ENCODE measurements around the gene ABHD10. TPM values are rescaled to one million over a fixed set of nuclear protein-coding genes. Genes with fewer than 3 reads are reported as not detected.
A peak's percentile ranks its signal among the peaks of the same experiment; 100 is the strongest.

ABHD10 gene
- total and polyA plus RNA-seq, 7 experiments from 2014 or later: 18.4 to 44.5 (median 37.6) TPM

DNA sequence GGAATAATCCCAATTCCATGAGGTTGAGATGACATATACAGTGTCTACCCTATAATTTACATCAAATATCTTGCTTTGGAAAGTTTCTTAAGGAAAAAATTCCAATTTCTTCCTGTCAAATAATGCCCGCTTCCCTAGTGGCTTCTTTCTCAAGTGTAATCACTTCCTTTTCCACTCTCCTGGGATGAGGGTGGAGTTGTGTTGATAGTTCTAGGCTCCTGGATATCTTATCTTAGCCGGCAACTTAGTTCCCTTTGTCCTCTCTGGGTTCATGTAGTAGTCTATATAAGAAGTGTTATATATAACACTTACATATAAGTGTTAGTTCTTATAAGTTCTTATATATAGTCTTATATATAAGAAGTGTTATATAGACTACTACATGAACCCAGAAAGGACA, 30.8 kb downstream of the ABHD10 start:
- Mint-ChIP-seq H3K27ac (no peak overlapping the region), H3K9me3 (peaks cover 0 to 3% (median 0%) of the 10 kb centered on the region in 11 donors), H3K27me3 (no peaks in the 10 kb centered on the region), H3K36me3 (peaks cover 0 to 6% (median 0%) of the 10 kb centered on the region in 5 donors), H3K4me1 (peaks cover 0 to 23% (median 10%) of the 10 kb centered on the region in 7 donors), H3K4me3 (no peak overlapping the region)
- Histone ChIP-seq H3K36me3 (ENCODE audit: control insufficient read depth in 2 of 3, insufficient read depth in 3 of 3, low read length in 3 of 3) (no peaks in the 10 kb centered on the region), H3K27me3 (ENCODE audit: control insufficient read depth in 2 of 2, insufficient read depth in 2 of 2, low read length in 2 of 2) (no peaks in the 10 kb centered on the region), H3K27ac (ENCODE audit: low read depth, low read length) (no peak overlapping the region), H3K4me3 (ENCODE audit: low read length) (no peak overlapping the region), H3K4me1 (ENCODE audit: control insufficient read depth in 2 of 2, insufficient read depth in 2 of 2, low read length in 2 of 2) (no peaks in the 10 kb centered on the region), H3K9me3 (ENCODE audit: control insufficient read depth in 2 of 3, low read length in 3 of 3) (no peaks in the 10 kb centered on the region)
- intact Hi-C loops (cut with micrococcal nuclease): no loop called here
- no peak for DNase-seq
- ATAC-seq: no peak
- POLR2A ChIA-PET: no interaction called here
- CTCF ChIA-PET: interaction anchor here (1.3 to 2.5 kb wide), 2 partner anchors 18 to 341 kb away, joined by 3 to 6 read pairs; no protein-coding TSS in a partner anchor

DNA sequence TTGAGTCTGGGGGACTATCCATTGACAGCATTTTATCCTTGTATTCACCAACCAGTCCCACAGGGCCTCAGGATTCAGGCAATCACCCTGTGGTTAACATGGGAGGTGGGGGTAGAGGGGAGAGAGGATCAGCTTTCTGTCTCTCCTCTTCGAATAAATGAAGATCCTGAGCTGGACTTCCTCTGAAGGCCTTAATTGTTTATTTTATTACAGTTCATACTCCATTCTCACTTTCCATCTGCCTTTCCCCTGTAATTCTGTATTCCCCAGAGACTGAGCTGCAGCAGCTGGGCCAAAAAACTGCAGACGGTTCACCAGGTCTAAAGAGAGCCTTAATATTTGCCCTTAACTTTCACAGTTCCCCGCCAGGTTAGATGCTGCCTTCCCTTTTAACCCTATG, 31.8 kb downstream of the ABHD10 start:
- no peak for ATAC-seq
- Histone ChIP-seq H3K27me3 (ENCODE audit: control insufficient read depth in 2 of 2, insufficient read depth in 2 of 2, low read length in 2 of 2) (no peaks in the 10 kb centered on the region), H3K9me3 (ENCODE audit: control insufficient read depth in 2 of 3, low read length in 3 of 3) (no peaks in the 10 kb centered on the region), H3K4me3 (ENCODE audit: low read length) (no peak overlapping the region), H3K4me1 (ENCODE audit: control insufficient read depth in 2 of 2, insufficient read depth in 2 of 2, low read length in 2 of 2) (no peaks in the 10 kb centered on the region), H3K27ac (ENCODE audit: low read depth, low read length) (no peak overlapping the region), H3K36me3 (ENCODE audit: control insufficient read depth in 2 of 3, insufficient read depth in 3 of 3, low read length in 3 of 3) (no peaks in the 10 kb centered on the region)
- no peak overlapping the region for H3K27ac Mint-ChIP-seq
- peaks cover 0 to 6% (median 0%) of the 10 kb centered on the region in 5 donors for H3K36me3 Mint-ChIP-seq
- CTCF ChIA-PET: interaction anchor here (0.5 to 2.5 kb wide), 5 partner anchors 19 to 342 kb away, joined by 3 to 6 read pairs (median 3); no protein-coding TSS in a partner anchor
- no peaks in the 10 kb centered on the region for H3K27me3 Mint-ChIP-seq
- POLR2A ChIA-PET: interaction anchor here (0.5 to 1.0 kb wide), 2 partner anchors 20 to 335 kb away, joined by 3 read pairs; no protein-coding TSS in a partner anchor
- DNase-seq: no peak
- H3K9me3 Mint-ChIP-seq: peaks cover 0 to 3% (median 0%) of the 10 kb centered on the region in 11 donors
- no peak overlapping the region for H3K4me3 Mint-ChIP-seq
- peaks cover 0 to 20% (median 10%) of the 10 kb centered on the region in 7 donors for H3K4me1 Mint-ChIP-seq
- intact Hi-C loops (cut with micrococcal nuclease): no loop called here

DNA sequence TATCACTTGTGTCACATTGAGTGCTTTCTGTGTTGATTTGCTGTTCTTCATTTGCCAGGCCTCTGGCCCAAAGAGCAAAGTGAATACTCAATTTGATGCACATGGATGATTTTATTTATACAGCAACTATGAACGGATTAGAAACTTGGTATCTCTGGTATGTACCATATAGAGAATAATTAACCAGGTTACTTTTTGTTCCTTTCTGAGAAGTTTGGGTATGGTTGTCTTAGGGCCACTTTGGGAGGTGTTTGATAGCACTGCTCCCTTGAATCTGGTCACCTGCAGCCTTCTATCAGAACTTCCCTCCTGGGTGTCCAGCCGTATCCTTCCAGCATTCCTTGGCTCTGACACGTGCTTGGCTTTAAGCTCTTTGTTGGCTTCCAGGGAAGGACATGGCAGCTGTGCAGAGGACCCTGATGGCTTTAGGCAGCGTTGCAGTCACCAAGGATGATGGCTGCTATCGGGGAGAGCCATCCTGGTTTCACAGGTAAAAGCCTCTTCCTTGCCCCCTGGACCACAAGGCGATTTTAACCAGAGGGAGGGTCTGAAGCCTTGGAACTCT, 32.6 kb downstream of the ABHD10 start:
- intact Hi-C loops (cut with micrococcal nuclease): no loop called here
- Mint-ChIP-seq H3K4me3 (no peak overlapping the region), H3K36me3 (peaks cover 0 to 6% (median 0%) of the 10 kb centered on the region in 5 donors), H3K9me3 (peaks cover 0 to 3% (median 0%) of the 10 kb centered on the region in 11 donors), H3K27me3 (no peaks in the 10 kb centered on the region), H3K4me1 (peaks cover 0 to 20% (median 10%) of the 10 kb centered on the region in 7 donors), H3K27ac (no peak overlapping the region)
- Histone ChIP-seq H3K9me3 (ENCODE audit: control insufficient read depth in 2 of 3, low read length in 3 of 3) (no peaks in the 10 kb centered on the region), H3K27ac (ENCODE audit: low read depth, low read length) (no peak overlapping the region), H3K4me1 (ENCODE audit: control insufficient read depth in 2 of 2, insufficient read depth in 2 of 2, low read length in 2 of 2) (no peaks in the 10 kb centered on the region), H3K4me3 (ENCODE audit: low read length) (no peak overlapping the region), H3K36me3 (ENCODE audit: control insufficient read depth in 2 of 3, insufficient read depth in 3 of 3, low read length in 3 of 3) (no peaks in the 10 kb centered on the region), H3K27me3 (ENCODE audit: control insufficient read depth in 2 of 2, insufficient read depth in 2 of 2, low read length in 2 of 2) (no peaks in the 10 kb centered on the region)
- POLR2A ChIA-PET: interaction anchor here (0.9 to 1.0 kb wide), 2 partner anchors 9 to 21 kb away, joined by 3 to 4 read pairs; no protein-coding TSS in a partner anchor
- ATAC-seq (no peak), DNase-seq (no peak)
- CTCF ChIA-PET: interaction anchor here (0.5 to 2.5 kb wide), 4 partner anchors 20 to 294 kb away, joined by 3 to 6 read pairs (median 3); no protein-coding TSS in a partner anchor

- peaks cover 0 to 6% (median 0%) of the 10 kb centered on the region in 5 donors for H3K36me3 Mint-ChIP-seq
- POLR2A ChIA-PET: interaction anchor here (0.6 to 1.7 kb wide), 5 partner anchors 10 to 345 kb away, joined by 3 to 13 read pairs (median 4); partner anchors contain the start of gene ABHD10
- H3K4me3 Mint-ChIP-seq: peak overlapping the region in 1 of 10 donors; percentile 13
- no peaks in the 10 kb centered on the region for H3K27me3 ChIP-seq (ENCODE audit: control insufficient read depth in 2 of 2, insufficient read depth in 2 of 2, low read length in 2 of 2)
- peaks cover 0 to 3% (median 0%) of the 10 kb centered on the region in 11 donors for H3K9me3 Mint-ChIP-seq
- DNase-seq (no peak), ATAC-seq (no peak)
- no peaks in the 10 kb centered on the region for H3K36me3 ChIP-seq (ENCODE audit: control insufficient read depth in 2 of 3, insufficient read depth in 3 of 3, low read length in 3 of 3)
- H3K9me3 ChIP-seq (ENCODE audit: control insufficient read depth in 2 of 3, low read length in 3 of 3): no peaks in the 10 kb centered on the region
- H3K27ac ChIP-seq (ENCODE audit: low read depth, low read length): no peak overlapping the region
- no peaks in the 10 kb centered on the region for H3K4me1 ChIP-seq (ENCODE audit: control insufficient read depth in 2 of 2, insufficient read depth in 2 of 2, low read length in 2 of 2)
- intact Hi-C loops (cut with micrococcal nuclease): loop anchor here in 1 of 2 donors (2.0 kb wide), 1 partner anchor 118 kb away; no protein-coding TSS in a partner anchor
- H3K27me3 Mint-ChIP-seq: no peaks in the 10 kb centered on the region
- H3K4me3 ChIP-seq (ENCODE audit: low read length): no peak overlapping the region
- H3K27ac Mint-ChIP-seq: peak overlapping the region in 1 of 9 donors; percentile 16
- CTCF ChIA-PET: interaction anchor here (0.6 to 5.0 kb wide), 17 partner anchors 9 to 345 kb away, joined by 3 to 92 read pairs (median 6); partner anchors contain the start of genes ABHD10 and TAGLN3
- peaks cover 0 to 20% (median 10%) of the 10 kb centered on the region in 7 donors for H3K4me1 Mint-ChIP-seq
These were observed 33.6 kb downstream of the ABHD10 start for GRCh38 chr3:112012205-112012992.

DNA sequence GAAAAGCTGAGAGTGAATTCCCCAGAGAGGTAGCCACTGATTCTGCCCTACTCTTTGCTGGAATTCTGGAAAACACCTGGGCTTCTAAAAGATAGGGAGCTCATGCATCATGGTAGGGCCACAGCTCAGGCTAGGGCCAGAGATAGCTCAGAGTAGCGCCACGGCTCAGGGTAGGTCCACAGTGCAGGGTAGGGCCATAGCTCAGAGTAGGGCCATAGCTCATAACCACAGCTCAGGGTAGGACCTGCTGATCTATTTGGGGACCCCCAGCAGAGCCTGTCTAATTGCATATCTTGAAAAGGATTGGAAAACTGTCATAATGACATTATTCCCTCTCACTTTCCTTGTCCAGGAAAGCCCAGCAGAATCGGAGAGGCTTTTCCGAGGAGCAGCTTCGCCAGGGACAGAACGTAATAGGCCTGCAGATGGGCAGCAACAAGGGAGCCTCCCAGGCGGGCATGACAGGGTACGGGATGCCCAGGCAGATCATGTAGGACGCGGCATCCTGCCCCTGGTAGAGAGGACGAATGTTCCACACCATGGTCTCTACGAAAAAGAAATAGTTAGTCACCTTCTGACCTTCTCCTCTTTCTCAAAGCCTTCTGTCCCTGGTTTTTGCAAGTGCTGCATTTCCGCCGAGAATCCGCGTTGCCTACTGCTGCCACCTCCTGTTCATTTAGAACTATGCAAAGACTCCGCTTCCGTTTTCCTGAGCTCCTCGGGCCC, 34.4 kb downstream of the ABHD10 start:
- H3K27ac Mint-ChIP-seq: peak overlapping the region in 2 of 9 donors; percentile 42 to 83
- ATAC-seq: peak; percentile 88
- CTCF ChIA-PET: interaction anchor here (0.6 to 5.0 kb wide), 37 partner anchors 9 to 346 kb away, joined by 3 to 92 read pairs (median 3); partner anchors contain the start of genes ABHD10 and TAGLN3

More for the DNA sequence above, 34.4 kb downstream of the ABHD10 start:
- no peaks in the 10 kb centered on the region for H3K27me3 Mint-ChIP-seq
- H3K36me3 Mint-ChIP-seq: peaks cover 0 to 6% (median 0%) of the 10 kb centered on the region in 5 donors
- POLR2A ChIA-PET: interaction anchor here (0.6 to 1.7 kb wide), 5 partner anchors 34 to 346 kb away, joined by 3 to 13 read pairs (median 3); partner anchors contain the start of gene ABHD10
- peak overlapping the region in 4 of 10 donors; percentile 24 to 70 (median 26) for H3K4me3 Mint-ChIP-seq
- H3K4me3 ChIP-seq (ENCODE audit: low read length): no peak overlapping the region
- DNase-seq: peak in 8 of 9 donors; percentile 30 to 63 (median 55)
- peaks cover 0 to 3% (median 0%) of the 10 kb centered on the region in 11 donors for H3K9me3 Mint-ChIP-seq
- H3K9me3 ChIP-seq (ENCODE audit: control insufficient read depth in 2 of 3, low read length in 3 of 3): no peaks in the 10 kb centered on the region
- H3K27ac ChIP-seq (ENCODE audit: low read depth, low read length): no peak overlapping the region
- H3K27me3 ChIP-seq (ENCODE audit: control insufficient read depth in 2 of 2, insufficient read depth in 2 of 2, low read length in 2 of 2): no peaks in the 10 kb centered on the region
- intact Hi-C loops (cut with micrococcal nuclease): loop anchor here (1.0 to 2.0 kb wide), 5 partner anchors 24 to 344 kb away; no protein-coding TSS in a partner anchor
- H3K4me1 Mint-ChIP-seq: peaks cover 0 to 20% (median 10%) of the 10 kb centered on the region in 7 donors
- H3K4me1 ChIP-seq (ENCODE audit: control insufficient read depth in 2 of 2, insufficient read depth in 2 of 2, low read length in 2 of 2): no peaks in the 10 kb centered on the region
- H3K36me3 ChIP-seq (ENCODE audit: control insufficient read depth in 2 of 3, insufficient read depth in 3 of 3, low read length in 3 of 3): no peaks in the 10 kb centered on the region

All from naive thymus-derived CD4-positive, alpha-beta T cell (primary cell).